GM04504 (cell line): Measurements from ENCODE around the gene SCYGR3.
"Not testable (repeated sequence)": the region's sequence is repeated elsewhere in the genome, so short reads cannot be mapped to it uniquely, and the experiment has no call there.

ENCODE experiments used
- DNase-seq: peaks from one replicate; pipeline ENCODE4 v3.0.0-alpha.2; 2012; ENCODE audit warnings: low read depth

Gene SCYGR3

DNA sequence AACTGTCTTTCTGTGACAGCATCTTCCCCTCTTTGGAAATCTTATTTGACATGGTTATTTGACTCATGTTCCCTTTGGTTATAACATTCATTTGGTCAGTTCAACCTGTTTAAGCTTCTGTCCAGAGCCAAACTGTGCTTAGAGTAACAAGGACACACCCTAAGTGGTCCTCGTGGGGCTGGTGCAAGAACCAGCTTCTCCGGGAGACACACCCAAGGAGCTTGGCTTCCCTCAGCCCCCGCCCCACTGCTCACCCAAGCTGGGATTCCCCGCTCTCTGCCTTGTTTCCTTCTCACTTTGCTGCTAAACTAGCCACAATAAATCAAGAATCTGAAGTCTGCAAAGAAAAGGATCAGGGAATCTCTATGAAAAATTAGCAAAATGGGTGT lies 1.4 kb downstream of the SCYGR3 start:
- no peak for DNase-seq

DNA sequence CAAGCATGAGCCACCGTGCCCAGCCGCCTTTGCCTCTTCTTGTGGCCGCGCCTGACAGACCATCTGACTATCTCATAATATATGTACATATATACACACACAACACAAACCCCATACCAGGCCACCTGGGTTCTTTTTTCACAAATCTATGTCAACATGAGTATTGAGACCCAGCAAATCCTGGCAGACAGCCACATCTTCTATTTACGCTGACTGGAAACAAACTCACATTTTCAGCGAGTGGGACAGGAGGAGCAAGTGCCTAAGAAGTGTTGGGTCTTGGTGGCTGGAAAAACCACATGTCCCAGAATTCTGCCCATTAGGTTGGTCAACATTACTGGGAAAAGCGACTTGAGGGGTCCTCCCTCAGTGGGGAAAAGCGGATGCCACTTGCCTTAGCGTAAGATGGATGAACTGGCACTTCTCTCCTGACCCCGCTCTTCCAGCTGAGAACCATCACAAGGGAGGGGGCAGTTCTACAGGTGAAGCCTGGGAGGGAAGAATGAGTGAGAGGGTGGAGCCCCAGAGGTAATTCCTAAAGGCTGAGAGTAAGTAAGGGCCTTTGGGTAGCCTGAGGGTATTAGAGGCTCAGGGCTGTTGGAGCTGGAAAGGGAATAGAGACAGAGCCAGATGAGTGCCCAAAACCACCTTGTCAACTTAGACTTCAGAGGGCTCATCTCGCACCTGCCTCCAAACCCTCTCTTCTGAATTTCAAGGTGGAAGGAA lies 1.9 kb downstream of the SCYGR3 start:
- no peak for DNase-seq

DNA sequence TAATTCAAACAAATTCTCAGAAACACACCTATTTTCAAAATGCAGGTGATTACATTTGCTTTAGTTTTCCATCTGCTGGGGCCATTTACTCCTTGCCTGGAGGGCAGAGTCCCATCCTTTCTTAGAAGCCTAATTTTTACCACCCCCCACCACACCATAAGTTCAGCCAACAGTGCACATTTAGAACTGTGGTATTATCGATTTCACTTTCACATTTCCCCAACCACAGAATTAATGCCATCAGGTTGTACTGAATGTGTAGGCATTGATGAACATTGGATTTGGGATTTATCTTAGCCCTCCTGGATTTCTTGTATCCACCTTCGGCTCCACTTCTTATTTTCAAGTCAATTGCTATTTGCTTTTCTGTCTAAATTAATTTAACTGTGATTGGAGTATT lies 4.5 kb downstream of the SCYGR3 start:
- DNase-seq, result no peak

DNA sequence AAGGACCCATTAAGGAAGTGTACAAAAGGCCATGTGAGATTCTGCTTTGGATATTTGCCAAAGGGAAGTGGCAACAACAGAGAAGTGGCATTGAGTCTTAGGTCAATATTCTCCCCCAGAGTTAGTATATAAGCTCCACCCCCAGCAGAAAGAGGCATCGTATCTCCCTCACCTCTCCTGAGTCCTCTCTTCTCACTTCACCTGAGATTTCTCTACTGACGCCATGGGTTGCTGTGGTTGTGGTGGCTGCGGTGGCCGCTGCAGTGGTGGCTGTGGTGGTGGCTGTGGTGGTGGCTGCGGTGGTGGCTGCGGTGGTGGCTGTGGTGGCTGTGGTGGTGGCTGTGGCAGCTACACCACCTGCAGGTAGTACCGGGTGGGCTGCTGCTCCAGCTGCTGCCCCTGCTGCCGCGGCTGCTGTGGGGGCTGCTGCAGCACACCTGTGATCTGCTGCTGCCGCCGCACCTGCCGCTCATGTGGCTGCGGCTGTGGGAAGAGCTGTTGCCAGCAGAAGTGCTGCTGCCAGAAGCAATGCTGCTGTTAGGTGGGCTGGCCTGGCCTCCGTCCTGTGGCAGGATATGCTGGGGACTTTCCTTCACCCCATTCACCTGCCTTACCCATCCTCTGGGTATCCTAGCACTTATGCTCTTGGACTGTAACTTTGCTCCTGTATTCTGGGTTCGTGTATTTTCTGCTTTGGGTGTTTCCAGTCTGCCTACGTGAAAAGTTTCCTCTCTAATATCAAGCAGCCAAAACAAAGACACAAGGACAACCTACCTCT lies 5.9 kb downstream of the SCYGR3 start:
- no peak for DNase-seq

DNA sequence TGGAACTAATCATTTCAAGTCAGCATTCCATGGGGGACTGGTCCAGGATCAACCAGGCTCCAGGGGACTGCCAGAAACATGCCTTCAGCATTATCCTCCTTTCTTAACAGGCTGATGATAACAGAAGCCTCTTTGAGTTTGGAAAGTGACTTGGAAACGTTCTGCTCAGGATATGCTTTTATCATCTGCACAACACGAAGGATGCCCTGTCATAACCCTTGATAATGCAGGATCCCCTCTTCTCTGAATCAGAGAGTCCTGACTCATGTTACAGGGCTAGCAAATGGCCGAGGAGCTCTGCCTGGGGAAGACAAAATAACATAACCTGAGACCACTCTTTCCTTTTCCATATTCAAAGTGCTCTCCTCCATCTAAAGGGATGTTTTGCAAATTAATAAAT lies 6.7 kb downstream of the SCYGR3 start:
- no peak for DNase-seq

DNA sequence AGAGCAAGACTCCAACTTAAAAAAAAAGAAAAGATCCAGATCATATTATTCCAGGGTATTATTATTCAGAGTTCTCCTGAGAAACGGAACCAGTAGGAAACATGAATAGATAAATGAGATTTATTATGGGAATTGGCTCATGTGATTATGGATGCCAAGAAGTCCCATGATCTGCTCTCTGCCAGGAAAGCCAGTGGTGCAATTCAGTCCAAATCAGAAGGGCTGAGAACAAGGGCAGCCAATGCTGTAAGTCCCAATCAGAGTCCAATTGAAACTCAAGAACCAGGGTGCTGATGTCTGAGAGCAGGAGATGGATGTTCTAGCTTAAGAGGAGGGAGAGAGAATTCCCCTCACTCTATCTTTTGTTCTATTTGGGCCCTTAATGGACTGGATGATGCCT lies 8.2 kb downstream of the SCYGR3 start:
- DNase-seq, result no peak

DNA sequence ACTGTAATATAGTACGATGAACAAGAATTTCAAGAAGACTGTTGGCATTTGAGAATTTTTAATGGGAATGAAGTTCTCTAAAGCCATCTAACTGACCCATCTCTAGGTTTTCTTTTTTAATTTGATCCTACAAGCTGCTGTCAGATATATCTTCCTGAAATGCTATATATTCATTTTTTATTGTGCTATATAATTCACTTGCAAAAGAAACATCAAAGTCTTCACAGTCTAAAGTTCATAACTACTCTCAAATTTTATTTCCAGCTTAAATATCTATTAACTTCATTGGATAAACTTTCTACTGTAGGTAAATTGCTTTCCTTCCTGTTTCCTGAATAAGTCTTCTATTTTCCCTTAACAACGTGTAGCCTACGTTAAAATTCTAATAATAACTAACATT lies 12.3 kb downstream of the SCYGR3 start:
- no peak for DNase-seq

DNA sequence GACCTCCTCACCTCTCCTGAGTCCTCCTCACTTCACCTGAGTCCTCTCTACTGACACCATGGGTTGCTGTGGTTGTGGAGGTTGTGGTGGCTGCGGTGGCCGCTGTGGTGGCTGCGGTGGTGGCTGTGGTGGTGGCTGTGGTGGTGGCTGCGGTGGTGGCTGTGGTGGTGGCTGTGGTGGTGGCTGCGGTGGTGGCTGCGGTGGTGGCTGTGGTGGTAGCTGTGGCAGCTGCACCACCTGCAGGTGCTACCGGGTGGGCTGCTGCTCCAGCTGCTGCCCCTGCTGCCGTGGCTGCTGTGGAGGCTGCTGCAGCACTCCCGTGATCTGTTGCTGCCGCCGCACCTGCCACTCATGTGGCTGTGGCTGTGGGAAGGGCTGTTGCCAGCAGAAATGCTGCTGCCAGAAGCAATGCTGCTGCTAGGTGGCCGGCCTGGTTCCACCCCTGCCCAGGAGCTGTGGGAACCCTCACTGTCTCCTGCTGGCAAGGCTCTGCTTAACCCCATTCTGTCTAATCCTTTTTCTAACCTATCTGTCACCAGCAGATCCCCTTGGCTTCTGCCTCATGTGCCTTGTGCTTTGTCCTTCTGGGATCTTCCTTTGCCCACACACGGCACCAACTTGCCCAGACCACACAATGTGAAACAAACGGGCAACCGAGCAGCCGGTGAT lies 15.7 kb downstream of the SCYGR3 start, which contains the start of gene SCYGR2:
Gene SCYGR2, plus strand, starts transcription at position 59 of the 669 bp plus-strand sequence. Its CDS starts 0 bp downstream, at position 59.
- DNase-seq, result not testable (repeated sequence)

DNA sequence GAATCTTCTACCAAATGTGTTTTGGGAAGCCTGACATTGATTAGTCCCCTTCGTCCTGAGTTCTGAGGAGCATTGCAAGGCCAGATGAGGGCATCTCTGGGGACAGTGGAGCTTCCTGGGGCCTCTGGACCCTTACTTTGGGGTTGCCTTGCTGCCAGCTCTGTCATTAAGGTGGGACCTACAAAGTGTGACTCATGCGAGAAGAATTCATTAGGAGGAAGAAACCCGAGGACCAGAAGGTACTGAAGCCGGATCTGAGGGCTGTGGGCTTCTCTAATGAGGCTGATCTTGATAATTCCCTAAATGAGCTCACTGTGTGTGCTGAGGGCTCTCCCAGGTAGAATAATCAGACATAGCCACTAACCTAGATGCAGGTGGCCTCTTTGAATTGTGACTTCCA lies 16.6 kb downstream of the SCYGR3 start:
- DNase-seq, result no peak

DNA sequence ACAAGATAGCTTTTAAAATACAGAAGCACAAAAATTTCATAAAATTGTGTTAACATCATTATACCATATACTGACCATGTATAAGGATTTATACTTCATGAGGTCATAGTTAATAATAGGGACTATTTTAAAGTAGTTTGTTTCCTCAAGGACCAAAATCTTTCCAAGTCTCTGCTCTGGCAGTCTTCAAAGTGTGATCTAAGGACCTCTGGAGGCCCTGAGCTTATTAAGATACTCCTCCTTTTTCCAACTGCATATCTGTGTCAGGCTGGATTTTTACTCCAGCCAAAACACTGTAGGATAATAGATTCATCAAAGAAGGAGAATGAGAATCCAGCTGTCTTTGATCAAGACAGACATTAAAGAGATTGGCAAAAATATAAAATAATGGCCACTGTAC lies 17.6 kb downstream of the SCYGR3 start:
- no peak for DNase-seq

DNA sequence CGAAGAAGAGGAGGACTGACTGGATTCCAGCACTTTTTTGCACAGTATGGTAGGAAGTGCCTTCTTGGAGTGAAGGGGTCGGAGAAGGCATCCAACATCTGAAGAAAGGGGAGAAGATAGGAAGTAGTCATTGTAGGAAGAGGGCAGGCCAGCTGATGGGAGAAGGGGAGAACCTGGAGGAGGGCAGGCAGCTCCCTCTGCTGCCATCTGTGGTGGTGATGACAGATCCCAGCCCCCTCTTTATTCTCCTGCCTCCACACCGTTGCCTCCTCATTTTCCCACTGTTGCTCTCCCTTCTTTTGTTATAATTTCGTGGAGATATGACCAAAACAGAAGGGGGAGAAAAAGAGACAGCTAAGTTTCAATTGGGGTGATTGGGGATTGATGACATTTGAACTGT lies 18.8 kb downstream of the SCYGR3 start:
- DNase-seq, result no peak

DNA sequence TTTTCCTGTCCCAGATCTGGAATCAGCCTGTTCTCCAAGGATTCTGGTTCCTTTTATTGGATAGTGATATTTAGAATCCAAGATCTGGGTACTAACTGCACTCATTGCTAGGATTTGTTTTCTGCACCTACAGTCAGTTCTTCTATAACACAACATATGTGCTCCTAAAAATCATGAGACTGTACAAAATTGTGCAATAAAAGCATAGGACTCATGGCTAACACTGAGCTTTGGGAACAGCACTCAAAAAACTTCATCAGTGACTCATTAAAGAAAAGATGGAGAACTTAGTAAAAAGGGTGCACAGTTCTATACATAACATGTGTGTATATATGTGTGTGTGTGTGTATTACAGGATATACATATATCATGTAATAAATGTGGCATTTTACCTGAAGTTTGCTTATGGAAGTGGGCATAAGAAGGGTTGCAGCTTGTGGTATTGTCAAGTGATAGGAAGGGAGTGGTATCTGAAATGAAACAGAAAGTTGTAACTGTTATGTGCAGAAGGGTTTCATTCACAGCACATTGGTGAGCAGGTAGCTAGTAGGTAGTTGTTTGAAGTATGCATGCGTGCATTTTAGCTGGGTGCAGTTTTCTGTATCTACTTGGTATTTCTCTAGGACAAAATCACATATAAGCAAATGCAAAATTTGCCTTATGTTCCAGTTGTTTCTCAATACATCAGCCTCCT lies 21.8 kb downstream of the SCYGR3 start:
- DNase-seq, result no peak

DNA sequence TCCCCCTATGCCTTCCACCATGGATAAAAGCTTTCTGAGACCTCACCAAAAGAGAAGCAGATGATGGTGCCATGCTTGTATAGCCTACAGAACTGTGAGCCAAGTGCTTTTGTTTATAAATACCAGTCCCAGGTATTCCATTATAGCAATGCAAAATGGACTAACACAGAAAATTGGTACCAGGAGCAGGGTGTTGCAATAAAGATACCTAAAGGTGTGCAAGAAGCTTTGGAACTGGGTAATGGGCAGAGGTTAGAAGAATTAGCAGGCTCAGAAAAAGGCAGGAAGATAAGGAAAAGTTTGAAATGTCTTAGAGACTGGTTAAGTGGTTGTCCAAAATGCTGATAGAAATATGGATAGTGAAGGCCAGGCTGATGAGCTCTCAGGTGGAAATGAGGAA lies 32.3 kb downstream of the SCYGR3 start:
- no peak for DNase-seq

DNA sequence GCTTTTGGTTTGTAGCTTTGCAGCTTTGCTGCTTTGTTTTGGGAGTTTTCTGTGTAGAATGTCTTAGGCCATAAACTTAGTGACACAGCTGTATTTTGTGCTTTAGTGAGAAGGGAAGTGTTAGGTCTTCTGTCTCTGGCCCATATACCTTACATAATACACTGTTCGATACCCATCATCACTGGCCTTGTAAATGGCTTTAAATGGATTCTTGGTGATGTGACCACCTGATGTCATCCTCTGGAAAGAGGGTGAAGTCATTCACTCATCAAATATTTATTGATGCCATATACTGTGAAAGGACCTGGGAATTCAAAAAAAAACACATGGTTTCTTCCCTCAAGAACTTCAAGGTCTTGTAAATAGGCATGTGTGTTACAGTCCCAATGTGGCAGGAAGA lies 34.8 kb downstream of the SCYGR3 start:
- no peak for DNase-seq

DNA sequence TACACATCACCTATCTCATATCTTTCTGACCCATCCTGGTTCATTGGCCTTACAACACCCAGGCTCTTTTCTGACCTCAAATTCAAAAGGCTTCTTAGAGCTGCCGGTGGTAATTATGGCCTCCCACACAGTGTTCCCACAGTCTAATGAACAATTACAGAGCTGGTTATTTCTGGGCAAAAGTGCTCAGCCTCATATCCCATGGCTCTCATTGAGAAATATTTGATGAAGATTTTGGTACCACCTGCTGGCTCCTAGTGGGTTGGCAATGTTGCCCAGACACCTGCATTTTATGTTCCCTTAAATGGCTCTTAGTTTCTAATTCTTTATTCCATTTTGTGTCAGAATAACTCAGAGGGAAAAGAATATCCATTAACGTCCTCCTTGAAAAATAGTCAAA lies 36.0 kb downstream of the SCYGR3 start:
- DNase-seq, result no peak

DNA sequence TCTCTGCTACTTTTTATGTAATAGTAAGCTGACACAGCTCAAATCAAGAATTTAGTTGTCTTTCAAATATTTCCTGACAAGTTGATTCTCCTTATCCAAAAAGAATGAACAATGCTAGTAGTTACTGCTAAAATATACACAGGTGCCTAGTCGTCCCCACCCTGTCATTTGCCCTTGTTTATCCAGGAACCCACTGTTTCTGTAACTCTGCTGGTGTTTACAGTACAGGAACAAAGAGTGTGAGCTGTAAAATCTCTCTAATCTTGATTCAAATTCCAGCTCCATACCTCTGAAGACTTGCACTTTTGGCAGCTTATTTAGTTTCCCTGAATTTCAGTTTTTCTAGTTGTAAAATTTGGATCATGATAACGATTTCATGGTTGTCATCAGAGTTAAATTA lies 37.1 kb downstream of the SCYGR3 start:
- DNase-seq, result no peak

DNA sequence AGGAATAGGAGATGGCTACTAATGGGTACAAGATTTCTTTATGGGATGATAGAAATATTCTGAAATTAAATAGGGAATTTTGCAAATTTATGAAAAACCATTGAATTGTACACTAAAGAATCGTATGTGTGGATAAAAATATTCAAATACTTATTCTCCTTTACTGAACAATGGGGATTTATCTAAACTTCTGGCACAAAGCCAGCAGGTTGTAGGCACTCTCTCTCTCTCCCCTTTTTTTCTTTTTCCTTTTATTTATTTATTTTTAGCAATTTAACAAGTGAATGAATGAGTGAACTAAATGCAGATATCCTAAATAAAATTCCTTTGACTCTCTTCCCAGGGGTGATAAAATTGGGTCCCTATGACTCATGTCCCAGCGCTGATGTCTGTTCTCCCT lies 37.8 kb downstream of the SCYGR3 start:
- DNase-seq, result no peak

DNA sequence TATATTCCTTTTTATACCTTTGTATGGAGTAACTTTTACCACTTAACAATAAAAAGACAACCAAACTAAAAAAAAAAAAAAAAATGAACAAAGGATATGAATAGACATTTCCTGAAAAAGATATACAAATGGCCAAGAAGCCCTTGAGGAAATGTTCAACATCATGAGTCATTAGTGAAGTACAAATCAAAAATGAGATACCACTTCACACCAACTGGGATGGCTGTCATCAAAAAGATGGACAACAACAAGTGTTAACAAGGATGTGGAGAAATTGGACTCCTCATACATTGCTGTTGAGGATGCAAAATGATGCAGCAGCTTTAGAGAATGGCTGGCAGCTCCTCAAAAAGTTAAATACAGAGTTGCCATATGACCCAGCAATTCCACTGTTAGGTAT lies 38.5 kb downstream of the SCYGR3 start:
- DNase-seq, result no peak

DNA sequence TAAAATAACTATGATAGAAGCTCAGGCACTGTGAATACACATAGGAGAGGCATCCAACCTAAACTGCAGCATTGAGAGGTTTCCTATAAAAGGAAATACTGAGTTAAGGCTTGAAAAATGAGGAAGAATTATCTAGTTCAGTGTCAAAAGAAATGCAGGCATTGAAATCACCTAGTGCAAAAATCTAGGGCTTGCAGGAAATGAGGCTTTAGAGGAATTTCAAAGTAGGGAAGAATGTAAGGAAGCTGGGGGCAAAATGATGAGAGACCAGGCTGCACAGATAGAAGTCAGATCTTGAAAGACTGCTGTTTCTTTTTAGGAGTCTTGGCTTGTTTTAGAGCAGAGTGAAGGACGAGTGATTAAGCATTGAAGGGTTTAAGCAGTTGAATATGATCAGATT lies 44.0 kb downstream of the SCYGR3 start:
- no peak for DNase-seq

DNA sequence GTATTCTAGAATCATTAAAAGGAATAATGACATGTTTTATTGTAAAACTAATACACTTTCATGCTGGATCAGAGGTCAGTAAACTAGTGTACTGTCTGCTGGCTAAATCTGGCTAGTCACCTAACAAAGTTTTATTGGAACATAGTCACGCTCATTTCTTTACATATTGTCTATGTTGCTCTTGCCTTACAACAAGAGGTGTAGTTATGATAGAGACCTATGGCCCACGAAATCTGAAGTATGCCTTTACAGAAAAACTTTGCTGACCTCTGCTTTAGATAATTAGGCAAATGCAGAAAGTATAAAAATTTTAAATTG lies 45.8 kb downstream of the SCYGR3 start:
- DNase-seq, result no peak

DNA sequence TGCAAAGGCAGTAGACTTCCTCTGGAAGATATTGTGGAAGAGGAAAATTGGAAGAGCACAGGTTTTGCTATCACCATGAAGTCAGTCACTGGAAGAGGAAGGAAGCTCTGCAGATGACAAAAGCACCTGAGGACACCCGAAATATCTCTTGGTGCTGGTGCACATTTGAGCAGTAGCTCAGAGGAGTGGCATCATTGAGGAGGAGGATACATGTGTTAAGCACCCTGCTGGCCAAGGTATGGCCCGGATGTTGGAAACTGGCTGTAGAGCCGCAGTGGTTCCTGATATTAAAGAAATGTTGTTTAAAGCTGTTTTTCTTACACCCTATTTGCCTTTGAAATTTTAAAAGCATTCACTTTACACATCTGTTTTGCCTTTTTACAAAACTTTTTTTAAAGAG lies 48.6 kb downstream of the SCYGR3 start:
- no peak for DNase-seq

DNA sequence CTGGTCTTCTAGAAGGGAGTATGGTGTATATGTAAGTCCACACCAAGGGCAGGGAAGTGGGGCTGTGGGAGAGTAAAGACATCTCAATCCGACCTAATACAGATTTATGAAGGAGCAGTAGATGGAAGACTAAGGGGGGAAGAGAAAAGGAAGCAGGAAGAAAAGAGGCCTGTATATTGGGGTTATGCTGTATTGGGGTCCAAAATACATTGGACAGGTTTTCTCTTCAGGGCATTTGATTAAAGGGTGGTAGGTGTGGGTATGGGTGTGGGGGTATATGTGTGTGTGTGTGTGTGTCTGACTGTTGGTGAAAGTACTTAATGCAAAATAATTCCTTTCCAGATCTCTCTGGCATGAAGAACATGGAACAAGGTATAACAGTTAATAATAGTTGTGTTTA lies 49.6 kb downstream of the SCYGR3 start:
- DNase-seq, result no peak
